ENCODE results near the gene MYO1E.

DNA sequence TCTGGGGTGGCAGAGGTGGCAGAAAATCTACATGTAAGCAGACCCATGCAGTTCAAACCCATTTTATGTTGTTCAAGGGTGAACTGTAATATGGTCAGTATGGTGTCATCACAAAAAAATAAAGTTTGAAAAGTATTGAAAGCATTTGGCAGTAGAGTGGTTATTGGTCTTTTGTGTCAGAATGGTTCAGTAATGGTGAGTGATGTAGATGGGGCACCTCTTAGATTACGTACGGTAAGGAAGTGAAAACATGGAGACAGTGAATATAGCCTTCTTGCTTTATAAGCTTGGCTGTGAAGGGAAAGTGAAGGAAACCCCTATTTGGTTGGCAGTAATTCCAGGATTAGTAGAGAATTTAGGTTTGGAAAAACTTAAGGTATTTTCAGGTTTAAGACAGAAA lies 284.9 kb downstream of the MYO1E start:
- TF ChIP-seq, protein P1, sequence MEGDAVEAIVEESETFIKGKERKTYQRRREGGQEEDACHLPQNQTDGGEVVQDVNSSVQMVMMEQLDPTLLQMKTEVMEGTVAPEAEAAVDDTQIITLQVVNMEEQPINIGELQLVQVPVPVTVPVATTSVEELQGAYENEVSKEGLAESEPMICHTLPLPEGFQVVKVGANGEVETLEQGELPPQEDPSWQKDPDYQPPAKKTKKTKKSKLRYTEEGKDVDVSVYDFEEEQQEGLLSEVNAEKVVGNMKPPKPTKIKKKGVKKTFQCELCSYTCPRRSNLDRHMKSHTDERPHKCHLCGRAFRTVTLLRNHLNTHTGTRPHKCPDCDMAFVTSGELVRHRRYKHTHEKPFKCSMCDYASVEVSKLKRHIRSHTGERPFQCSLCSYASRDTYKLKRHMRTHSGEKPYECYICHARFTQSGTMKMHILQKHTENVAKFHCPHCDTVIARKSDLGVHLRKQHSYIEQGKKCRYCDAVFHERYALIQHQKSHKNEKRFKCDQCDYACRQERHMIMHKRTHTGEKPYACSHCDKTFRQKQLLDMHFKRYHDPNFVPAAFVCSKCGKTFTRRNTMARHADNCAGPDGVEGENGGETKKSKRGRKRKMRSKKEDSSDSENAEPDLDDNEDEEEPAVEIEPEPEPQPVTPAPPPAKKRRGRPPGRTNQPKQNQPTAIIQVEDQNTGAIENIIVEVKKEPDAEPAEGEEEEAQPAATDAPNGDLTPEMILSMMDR (IDR thresholded peaks at IDR 0.05): no peak
- no peak for TF ChIP-seq POLR2AphosphoS5 (IDR thresholded peaks at IDR 0.05)
- TF ChIP-seq POLR2A (IDR thresholded peaks at IDR 0.05): no peak

Data from prostate gland (tissue), 2 donors.